DND-41 (cell line): ENCODE results near the gene HOXC6.

ENCODE experiments used
- ATAC-seq: fragments of 200-7000 bp; cut with Tn5 transposase; 3 replicates; pipeline ENCODE4 v1.9.1; 2021; ENCODE audit warnings: low read depth; ENCODE audit not compliant: insufficient read depth
- DNase-seq: peaks from one replicate; pipeline ENCODE4 v3.0.0-alpha.2; 2020
- H2AFZ ChIP-seq: 2 replicates; pipeline ENCODE4 v1.6.0; 2012; ENCODE audit warnings: low read depth, low read length
- H3K27ac ChIP-seq: 2 replicates; pipeline ENCODE4 v1.5.1; 2012; ENCODE audit warnings: low read length, inconsistent platforms
- H3K27me3 ChIP-seq: fragments of 200-600 bp; sonication (generic); 2 replicates; pipeline ENCODE4 v1.6.0; 2012; ENCODE audit warnings: low read length, mild to moderate bottlenecking, inconsistent platforms; ENCODE audit not compliant: insufficient read depth, poor library complexity
- H3K36me3 ChIP-seq: 2 replicates; pipeline ENCODE4 v1.5.1; 2012; ENCODE audit warnings: low read length, inconsistent platforms; ENCODE audit not compliant: insufficient read depth
- H3K4me1 ChIP-seq: 2 replicates; pipeline ENCODE4 v1.5.1; 2012; ENCODE audit warnings: mild to moderate bottlenecking, low read length; ENCODE audit not compliant: insufficient read depth
- H3K4me2 ChIP-seq: 2 replicates; pipeline ENCODE4 v1.6.0; 2012; ENCODE audit warnings: mild to moderate bottlenecking, moderate library complexity, low read length, inconsistent platforms; ENCODE audit not compliant: insufficient read depth
- H3K4me3 ChIP-seq, 2 experiments: fragments of 200-600 bp in 1 of 2; shearing (Covaris generic) in 1 of 2; 2 replicates each; pipeline ENCODE4 v1.5.1; 2012 to 2016; ENCODE audit warnings: inconsistent platforms in 2 of 2, low read length in 2 of 2, mild to moderate bottlenecking in 2 of 2, low read depth in 1 of 2, moderate library complexity in 1 of 2
- H3K79me2 ChIP-seq: 2 replicates; pipeline ENCODE4 v1.6.0; 2012; ENCODE audit warnings: low read length, inconsistent platforms; ENCODE audit not compliant: insufficient read depth
- H3K9ac ChIP-seq: 2 replicates; pipeline ENCODE4 v1.6.0; 2012; ENCODE audit warnings: low read depth, mild to moderate bottlenecking, inconsistent platforms, low read length, moderate library complexity
- H3K9me3 ChIP-seq: 2 replicates; pipeline ENCODE4 v1.5.1; 2012; ENCODE audit warnings: low read length, moderate library complexity, mild to moderate bottlenecking, inconsistent platforms; ENCODE audit not compliant: insufficient read depth, severe bottlenecking
- H4K20me1 ChIP-seq: 2 replicates; pipeline ENCODE4 v1.6.0; 2012; ENCODE audit warnings: low read length; ENCODE audit not compliant: insufficient read depth
- EZH2 ChIP-seq: IDR thresholded peaks from 3 replicates; pipeline ENCODE4 v1.6.1; 2012; ENCODE audit warnings: borderline replicate concordance, low read depth, mild to moderate bottlenecking, moderate library complexity, low read length, inconsistent platforms; ENCODE audit not compliant: severe bottlenecking
- TF ChIP-seq, protein P1 (sequence below): IDR thresholded peaks from 2 replicates; pipeline ENCODE4 v1.5.1; 2012; ENCODE audit warnings: borderline replicate concordance, low read length, moderate library complexity, mild to moderate bottlenecking; ENCODE audit not compliant: poor library complexity, severe bottlenecking; ENCODE audit errors: extremely low read depth

The HOXC6 gene

GRCh38 chr12:54051026-54051842 lies 23.0 kb downstream of the HOXC6 start:
- DNase-seq (no peak), ATAC-seq (no peak)
- Histone ChIP-seq H3K79me2 (no peaks in the 10 kb centered on the region), H3K9ac (no peak overlapping the region), H4K20me1 (no peaks in the 10 kb centered on the region), H3K4me1 (0 out of 2 replicates have a peak, but pooled peaks cover 6% of the 10 kb centered on the region), H3K27me3 (peaks cover 45% of the 10 kb centered on the region), H3K4me2 (no peak overlapping the region), H3K4me3 (no peak overlapping the region), H3K9me3 (no peaks in the 10 kb centered on the region), H2AFZ (no peak overlapping the region), H3K36me3 (no peaks in the 10 kb centered on the region), H3K27ac (no peak overlapping the region)
- TF ChIP-seq EZH2 = no peak
- TF ChIP-seq, protein P1, sequence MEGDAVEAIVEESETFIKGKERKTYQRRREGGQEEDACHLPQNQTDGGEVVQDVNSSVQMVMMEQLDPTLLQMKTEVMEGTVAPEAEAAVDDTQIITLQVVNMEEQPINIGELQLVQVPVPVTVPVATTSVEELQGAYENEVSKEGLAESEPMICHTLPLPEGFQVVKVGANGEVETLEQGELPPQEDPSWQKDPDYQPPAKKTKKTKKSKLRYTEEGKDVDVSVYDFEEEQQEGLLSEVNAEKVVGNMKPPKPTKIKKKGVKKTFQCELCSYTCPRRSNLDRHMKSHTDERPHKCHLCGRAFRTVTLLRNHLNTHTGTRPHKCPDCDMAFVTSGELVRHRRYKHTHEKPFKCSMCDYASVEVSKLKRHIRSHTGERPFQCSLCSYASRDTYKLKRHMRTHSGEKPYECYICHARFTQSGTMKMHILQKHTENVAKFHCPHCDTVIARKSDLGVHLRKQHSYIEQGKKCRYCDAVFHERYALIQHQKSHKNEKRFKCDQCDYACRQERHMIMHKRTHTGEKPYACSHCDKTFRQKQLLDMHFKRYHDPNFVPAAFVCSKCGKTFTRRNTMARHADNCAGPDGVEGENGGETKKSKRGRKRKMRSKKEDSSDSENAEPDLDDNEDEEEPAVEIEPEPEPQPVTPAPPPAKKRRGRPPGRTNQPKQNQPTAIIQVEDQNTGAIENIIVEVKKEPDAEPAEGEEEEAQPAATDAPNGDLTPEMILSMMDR = no peak

GRCh38 chr12:54051874-54052437 lies 23.7 kb downstream of the HOXC6 start:
- H3K4me3 ChIP-seq = no peak overlapping the region
- no peak overlapping the region for H3K4me2 ChIP-seq
- H3K4me1 ChIP-seq = 0 out of 2 replicates have a peak, but pooled peaks cover 6% of the 10 kb centered on the region
- no peaks in the 10 kb centered on the region for H3K79me2 ChIP-seq
- ATAC-seq (no peak), DNase-seq (no peak)
- H3K27ac ChIP-seq = no peak overlapping the region
- no peaks in the 10 kb centered on the region for H4K20me1 ChIP-seq
- H3K9me3 ChIP-seq = no peaks in the 10 kb centered on the region
- no peak overlapping the region for H2AFZ ChIP-seq
- H3K36me3 ChIP-seq = no peaks in the 10 kb centered on the region
- peaks cover 48% of the 10 kb centered on the region for H3K27me3 ChIP-seq
- no peak overlapping the region for H3K9ac ChIP-seq
- TF ChIP-seq, protein P1 = no peak
- TF ChIP-seq EZH2 = no peak

- Histone ChIP-seq H3K9ac (no peak overlapping the region), H3K4me3 (no peak overlapping the region), H3K4me2 (no peak overlapping the region), H3K9me3 (no peaks in the 10 kb centered on the region), H3K79me2 (no peaks in the 10 kb centered on the region), H3K4me1 (0 out of 2 replicates have a peak, but pooled peaks cover 6% of the 10 kb centered on the region), H4K20me1 (no peaks in the 10 kb centered on the region), H3K36me3 (no peaks in the 10 kb centered on the region), H3K27me3 (peaks cover 50% of the 10 kb centered on the region), H2AFZ (no peak overlapping the region), H3K27ac (no peak overlapping the region)
- ATAC-seq (no peak), DNase-seq (no peak)
- TF ChIP-seq, protein P1 = no peak
- no peak for TF ChIP-seq EZH2
These were observed 24.3 kb downstream of the HOXC6 start for GRCh38 chr12:54052438-54053002.
